Measurements from ENCODE around the gene ITPRID2.
A peak's percentile ranks its signal among the peaks of the same experiment; 100 is the strongest.

Gene ITPRID2

GRCh38 chr2:181882246-181883020 is 9.1 kb upstream of the ITPRID2 start:
- DNase-seq (ENCODE audit: low spot score), result no peak

- no peak for DNase-seq (ENCODE audit: low spot score)
Measured at GRCh38 chr2:181884601-181885000, 6.9 kb upstream of the ITPRID2 start.

- no peak for DNase-seq (ENCODE audit: low spot score)
Measured at GRCh38 chr2:181885096-181885495, 6.4 kb upstream of the ITPRID2 start.

- no peak for DNase-seq (ENCODE audit: low spot score)
Measured at GRCh38 chr2:181886192-181886591, 5.3 kb upstream of the ITPRID2 start.

- no peak for DNase-seq (ENCODE audit: low spot score)
Measured at GRCh38 chr2:181887045-181887444, 4.5 kb upstream of the ITPRID2 start.

- no peak for DNase-seq (ENCODE audit: low spot score)
Measured at GRCh38 chr2:181889776-181890175, 1.8 kb upstream of the ITPRID2 start.

- no peak for DNase-seq (ENCODE audit: low spot score)
Measured at GRCh38 chr2:181890271-181890670, 1.3 kb upstream of the ITPRID2 start.

- peak; percentile 44 for DNase-seq (ENCODE audit: low spot score)
Measured at GRCh38 chr2:181891966-181892798, 652 bp downstream of the ITPRID2 start.

GRCh38 chr2:181892799-181893435 is 1.4 kb downstream of the ITPRID2 start:
- DNase-seq (ENCODE audit: low spot score), result no peak

GRCh38 chr2:181894381-181894780 is 2.9 kb downstream of the ITPRID2 start:
- DNase-seq (ENCODE audit: low spot score), result no peak

GRCh38 chr2:181895818-181896217 is 4.3 kb downstream of the ITPRID2 start:
- DNase-seq (ENCODE audit: low spot score), result no peak

- DNase-seq (ENCODE audit: low spot score), result no peak
Measured at GRCh38 chr2:181896286-181896685, 4.8 kb downstream of the ITPRID2 start.

GRCh38 chr2:181900007-181900651 is 8.6 kb downstream of the ITPRID2 start:
- DNase-seq (ENCODE audit: low spot score), result no peak

GRCh38 chr2:181902625-181903024 is 11.1 kb downstream of the ITPRID2 start:
- DNase-seq (ENCODE audit: low spot score), result no peak

GRCh38 chr2:181904022-181904632 is 12.6 kb downstream of the ITPRID2 start:
- DNase-seq (ENCODE audit: low spot score), result peak; percentile 36

GRCh38 chr2:181907057-181907456 is 15.5 kb downstream of the ITPRID2 start:
- no peak for DNase-seq (ENCODE audit: low spot score)

- no peak for DNase-seq (ENCODE audit: low spot score)
Measured at GRCh38 chr2:181907635-181908034, 16.1 kb downstream of the ITPRID2 start.

- DNase-seq (ENCODE audit: low spot score), result no peak
Measured at GRCh38 chr2:181910028-181910831, 18.7 kb downstream of the ITPRID2 start.

- no peak for DNase-seq (ENCODE audit: low spot score)
Measured at GRCh38 chr2:181911830-181912229, 20.3 kb downstream of the ITPRID2 start.

- DNase-seq (ENCODE audit: low spot score), result no peak
Measured at GRCh38 chr2:181915102-181915501, 23.6 kb downstream of the ITPRID2 start.
